NCI-H2081 treated with DMSO at 0.1 percent for 48 hours (cell line): ENCODE data around the gene PHPT1.

Source experiments
- DNase-seq: peaks from one replicate; lab custom pipeline; 2025; lab: John Stamatoyannopoulos, UW

The PHPT1 gene

DNA sequence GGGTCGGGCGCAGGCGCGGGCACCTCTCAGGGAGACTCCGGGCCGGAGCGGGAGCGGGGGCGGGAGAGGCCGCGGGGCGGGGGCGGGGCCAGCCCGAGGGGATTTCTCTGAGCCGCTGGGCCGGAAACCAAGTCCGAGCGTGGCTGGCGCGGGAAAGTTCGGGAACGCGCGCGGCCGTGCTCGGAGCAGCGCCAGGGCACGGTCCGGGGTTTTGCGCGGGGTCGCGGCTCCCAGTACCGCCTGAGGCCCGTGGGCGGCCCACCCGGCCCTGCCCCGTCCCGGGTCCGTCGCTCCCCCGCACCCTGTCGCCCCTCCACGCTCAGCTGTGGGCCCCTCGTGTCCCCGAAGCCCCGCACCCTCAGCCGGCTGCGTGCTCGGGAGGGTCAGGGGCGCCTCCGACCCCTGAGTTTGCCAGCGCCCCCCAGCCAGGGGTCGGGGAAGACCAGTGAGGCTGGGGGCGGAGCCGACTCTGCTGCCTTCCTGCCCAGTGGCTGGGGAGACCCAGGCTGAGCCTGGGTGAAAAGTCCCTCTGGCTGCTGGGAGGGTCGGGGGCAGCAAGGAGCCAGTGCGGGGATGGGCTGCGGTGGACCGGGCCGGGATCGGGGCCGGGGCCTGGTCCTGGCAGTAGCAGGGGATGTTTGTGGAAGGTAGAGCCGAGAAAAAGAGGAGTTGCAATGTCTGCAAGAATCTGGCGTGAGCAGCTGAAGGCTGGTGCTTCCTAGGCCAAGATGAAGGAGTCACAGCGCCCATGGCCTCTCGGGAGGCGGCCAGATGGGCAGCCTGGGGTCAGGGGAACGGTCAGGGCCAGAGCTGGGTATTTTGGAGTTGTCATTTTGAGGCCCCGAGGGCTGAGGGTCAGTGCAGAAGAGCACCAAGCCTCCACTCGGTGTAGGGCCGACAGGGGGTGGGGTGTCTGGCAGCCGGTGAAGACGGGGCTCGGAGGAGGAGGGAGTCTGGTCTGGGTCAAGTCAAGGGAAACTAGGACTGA, 37.7 kb downstream of the PHPT1 start:
- no peak for DNase-seq

DNA sequence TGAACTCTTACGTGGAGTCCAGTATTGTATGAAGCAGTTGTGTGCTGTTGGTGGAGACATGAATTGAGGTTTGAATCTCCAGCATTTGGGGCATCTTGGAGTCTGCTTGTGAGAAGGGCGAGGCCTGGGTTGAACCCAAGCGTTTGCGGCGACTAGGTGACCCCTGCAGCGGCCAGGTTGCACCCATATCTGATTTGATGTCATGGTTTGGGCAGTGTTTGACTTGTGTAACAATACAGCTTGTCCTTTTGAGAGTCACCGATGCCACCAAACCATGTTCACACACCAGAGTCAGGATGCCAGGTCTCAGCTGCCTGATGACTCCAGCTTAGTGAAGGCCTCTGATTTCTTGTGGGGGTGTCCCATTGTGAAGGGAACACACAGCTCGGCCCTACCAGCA, 39.2 kb downstream of the PHPT1 start:
- DNase-seq: no peak

DNA sequence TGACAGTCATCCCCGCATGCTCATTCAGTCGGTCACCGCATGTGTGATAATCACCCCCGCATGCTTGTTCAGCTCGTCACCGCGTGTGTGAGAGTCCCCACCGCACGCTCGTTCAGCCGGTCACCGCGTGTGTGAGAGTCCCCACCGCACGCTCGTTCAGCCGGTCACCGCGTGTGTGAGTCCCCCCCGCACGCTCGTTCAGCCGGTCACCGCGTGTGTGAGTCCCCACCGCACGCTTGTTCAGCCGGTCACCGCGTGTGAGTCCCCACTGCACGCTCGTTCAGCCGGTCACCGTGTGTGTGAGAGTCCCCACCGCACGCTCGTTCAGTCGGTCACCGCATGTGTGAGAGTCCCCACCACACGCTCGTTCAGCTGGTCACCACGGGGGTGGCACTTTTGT, 40.6 kb downstream of the PHPT1 start:
- no peak for DNase-seq

DNA sequence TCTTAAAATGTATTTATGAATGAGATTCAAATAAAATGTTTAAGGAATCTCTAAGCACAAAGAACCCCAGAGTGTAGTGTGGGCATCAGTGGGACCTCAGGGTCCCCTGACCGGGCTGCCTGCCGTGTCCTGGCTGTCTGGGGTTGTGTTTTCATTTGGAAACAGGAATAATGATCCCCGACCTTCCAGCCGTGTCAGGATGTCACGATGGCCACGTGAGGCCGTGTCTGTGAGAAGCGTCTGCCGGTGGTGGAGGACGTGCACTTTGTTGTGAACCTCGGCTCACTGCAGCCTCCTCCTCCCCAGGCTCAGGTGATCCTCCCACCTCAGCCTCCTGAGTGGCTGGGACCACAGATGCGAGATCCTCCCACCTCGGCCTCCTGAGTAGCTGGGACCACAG, 41.5 kb downstream of the PHPT1 start:
- DNase-seq: no peak

DNA sequence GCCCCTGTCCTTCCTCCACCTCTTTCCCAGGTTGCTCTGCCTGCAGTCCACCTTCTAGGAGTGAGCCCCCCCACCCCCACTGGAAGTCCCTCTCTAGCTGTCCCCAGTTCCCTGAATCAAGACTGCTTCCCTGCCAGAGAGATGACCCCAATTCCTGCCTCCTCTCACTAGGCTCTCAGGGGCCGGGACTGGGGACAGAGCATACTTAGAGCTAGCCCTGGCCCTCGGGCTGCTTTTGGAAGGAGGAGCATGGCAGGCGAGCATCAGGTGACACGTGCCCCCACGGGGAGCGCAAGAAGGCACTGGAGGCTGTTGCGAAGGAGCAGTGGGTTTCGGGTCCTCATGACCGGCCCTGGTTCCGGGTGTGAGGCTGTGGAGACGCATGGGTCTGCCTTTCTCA, 46.8 kb downstream of the PHPT1 start:
- no peak for DNase-seq

DNA sequence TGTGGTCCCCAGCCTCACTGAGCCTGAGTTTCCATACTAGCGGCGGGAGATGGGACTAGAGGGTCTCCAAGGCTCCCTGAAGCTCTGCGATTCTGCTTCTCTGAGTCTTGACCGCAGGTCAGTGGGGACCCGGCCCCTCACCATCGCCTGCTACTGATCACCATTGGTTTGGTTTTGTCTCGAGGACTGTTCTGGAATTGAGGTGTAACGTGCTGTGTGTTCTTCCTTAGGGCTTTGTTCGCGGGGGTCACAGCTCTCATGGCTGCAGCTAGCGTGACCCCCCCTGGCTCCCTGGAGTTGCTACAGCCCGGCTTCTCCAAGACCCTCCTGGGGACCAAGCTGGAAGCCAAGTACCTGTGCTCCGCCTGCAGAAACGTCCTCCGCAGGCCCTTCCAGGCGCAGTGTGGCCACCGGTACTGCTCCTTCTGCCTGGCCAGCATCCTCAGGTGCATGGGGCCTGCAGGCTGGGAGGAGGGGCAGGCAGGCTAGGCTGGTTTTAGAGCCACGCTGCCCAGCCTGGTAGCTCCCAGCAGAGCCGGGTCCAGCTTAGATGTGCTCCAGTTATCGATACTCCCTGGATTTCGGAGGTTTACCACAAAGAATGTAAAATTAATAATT, 49.4 kb downstream of the PHPT1 start:
- DNase-seq: no peak

DNA sequence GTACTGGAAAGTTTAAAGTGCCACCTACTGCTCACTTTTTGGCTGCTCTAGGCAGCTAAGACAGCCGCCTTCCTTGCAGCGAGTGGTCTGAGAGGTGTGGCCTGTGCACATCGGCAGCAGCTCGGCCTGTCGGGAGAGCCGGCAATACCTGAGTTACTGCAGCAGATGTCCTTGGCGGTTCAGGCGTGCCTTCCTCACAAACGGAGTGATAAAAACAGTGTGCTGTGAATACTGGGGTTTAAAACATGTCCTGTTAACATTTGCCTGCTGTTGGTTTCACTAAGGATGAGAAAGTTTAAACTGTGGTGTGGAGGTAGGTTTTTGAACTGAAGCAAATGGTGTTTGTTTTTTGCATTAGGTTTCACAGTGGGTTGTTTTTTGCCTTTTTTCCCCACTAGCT, 50.0 kb downstream of the PHPT1 start:
- no peak for DNase-seq

DNA sequence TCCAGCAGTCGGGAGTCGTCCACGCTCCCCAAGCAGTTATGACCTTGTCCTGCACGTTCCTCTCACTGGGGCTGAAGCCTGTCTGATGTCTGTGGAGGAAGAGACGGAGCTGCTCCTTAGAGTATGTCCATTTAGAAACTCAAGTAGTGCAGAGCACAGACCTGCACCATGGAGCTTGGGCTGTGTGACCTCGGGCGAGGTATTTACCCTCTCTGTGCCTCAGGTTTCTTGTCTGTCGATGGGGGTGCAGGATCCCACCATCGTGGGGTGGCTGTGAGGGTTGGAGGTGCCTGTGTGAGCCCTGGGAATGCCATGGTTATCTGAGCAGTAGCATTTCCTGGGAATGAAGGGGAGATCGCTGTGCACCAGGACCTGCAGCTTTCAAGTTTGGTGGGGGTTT, 51.3 kb downstream of the PHPT1 start:
- DNase-seq: no peak
